ENCODE measurements around the gene TMEM54. TPM values are rescaled to one million over a fixed set of nuclear protein-coding genes. Genes with fewer than 3 reads are reported as not detected.

TMEM54 gene
- total and polyA plus RNA-seq, 2 of the 13 experiments (the other 11 are each of a cell fraction or from before 2014, with no cell fraction given) = 2.5 to 2.9 TPM

DNA sequence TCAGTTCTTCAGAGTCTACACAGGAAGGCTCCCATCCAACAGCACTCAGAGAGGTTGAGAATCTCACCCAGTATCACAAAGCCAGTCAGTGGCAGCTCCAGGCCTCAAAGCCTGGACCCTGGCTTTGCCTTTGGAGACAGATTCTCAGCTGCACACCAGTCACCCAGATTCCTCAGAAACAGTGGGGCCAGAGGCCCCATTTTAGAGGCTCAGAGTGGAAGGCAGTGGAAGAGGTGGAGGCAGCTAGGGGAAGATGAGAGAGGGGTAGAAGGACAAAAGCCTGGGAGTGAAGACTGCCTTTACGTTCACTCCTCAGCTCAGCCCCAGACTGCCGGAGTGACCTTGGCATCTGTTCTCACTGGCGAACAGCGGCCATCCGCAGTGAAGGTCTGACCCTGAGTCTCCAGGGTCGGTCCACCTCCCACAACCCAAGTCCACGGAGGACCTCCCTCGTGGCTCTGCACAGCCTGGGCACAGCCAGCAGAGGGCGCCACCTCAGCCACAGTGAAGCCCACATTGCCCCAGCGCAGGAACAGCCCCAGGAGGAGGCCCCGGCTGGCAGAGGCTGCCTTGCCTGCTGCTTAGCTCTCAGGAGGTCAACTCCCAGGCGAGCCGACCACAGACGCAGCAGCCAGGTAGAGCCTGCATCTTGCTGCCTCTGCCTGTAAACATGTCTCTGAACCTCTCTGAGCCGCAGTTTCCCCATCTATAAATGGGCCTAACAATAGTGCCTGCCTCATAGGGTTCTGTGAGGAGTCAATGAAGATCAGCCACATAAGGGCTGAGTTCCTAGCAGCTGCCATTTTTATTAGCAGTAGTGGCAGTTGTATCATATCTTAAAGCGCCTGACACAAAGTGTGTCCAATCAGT, 24.6 kb downstream of the TMEM54 start:
- no peak for FAIRE-seq
- TF ChIP-seq TEAD3 (CRISPR knock-in tag; optimal IDR thresholded peaks at IDR 0.05; ENCODE audit: borderline replicate concordance) (peak; percentile 14), HNRNPL (IDR thresholded peaks at IDR 0.05; ENCODE audit: low read depth, low read length) (peak; percentile 93), XRCC5 (optimal IDR thresholded peaks at IDR 0.05; ENCODE audit: low read length) (peak; percentile 65), KDM2A (CRISPR knock-in tag; IDR thresholded peaks at IDR 0.05; ENCODE audit: borderline replicate concordance, low read depth) (0 out of 2 replicates have a peak, but pooled peaks have one; percentile 61), SP1 (IDR thresholded peaks at IDR 0.05) (no peak), SP1 (CRISPR knock-in tag; IDR thresholded peaks at IDR 0.05) (0 out of 2 replicates have a peak, but pooled peaks have one; percentile 16), STAG1 (CRISPR knock-in tag; IDR thresholded peaks at IDR 0.05) (peak; percentile 71), GATAD2A (CRISPR knock-in tag; IDR thresholded peaks at IDR 0.05) (0 out of 2 replicates have a peak, but pooled peaks have one; percentile 42), LCORL (IDR thresholded peaks at IDR 0.05) (no peak), LCORL (CRISPR knock-in tag; IDR thresholded peaks at IDR 0.05) (peak; percentile 23; the same call in 1 of the 2 replicates), PAX8 (CRISPR knock-in tag; IDR thresholded peaks at IDR 0.05; ENCODE audit: borderline replicate concordance) (no peak), ZFY (CRISPR knock-in tag; IDR thresholded peaks at IDR 0.05) (no peak), NR2F6 (IDR thresholded peaks at IDR 0.05) (no peak), NR2F6 (CRISPR knock-in tag; IDR thresholded peaks at IDR 0.05) (peak; percentile 28; the same call in 1 of the 2 replicates), FOXA3 (CRISPR knock-in tag; IDR thresholded peaks at IDR 0.05) (0 out of 2 replicates have a peak, but pooled peaks have one; percentile 22), BHLHE40 (IDR thresholded peaks at IDR 0.05; ENCODE audit: low read length) (no peak), ZBTB26 (CRISPR knock-in tag; IDR thresholded peaks at IDR 0.05; ENCODE audit: borderline replicate concordance) (no peak), SMC3 (IDR thresholded peaks at IDR 0.05; ENCODE audit: low read length) (peak; percentile 21; the same call in 1 of the 2 replicates), PATZ1 (CRISPR knock-in tag; IDR thresholded peaks at IDR 0.05) (peak; percentile 51), HMGXB4 (CRISPR knock-in tag; IDR thresholded peaks at IDR 0.05; ENCODE audit: borderline replicate concordance in 1 of 2, low read depth in 1 of 2) (0 out of 4 replicates have a peak, but pooled peaks of 1 of the 2 experiments have one; percentile 31), MYC (CRISPR knock-in tag; IDR thresholded peaks at IDR 0.05; ENCODE audit: borderline replicate concordance) (peak; percentile 45; the same call in 1 of the 2 replicates)

More for the DNA sequence above, 24.6 kb downstream of the TMEM54 start:
- H3K27ac ChIP-seq (ENCODE audit: extremely low read length, insufficient read depth, low read length) = no peak overlapping the region
- no peaks in the 10 kb centered on the region for H3K79me2 ChIP-seq (ENCODE audit: insufficient read depth, low read length)
- BruUV-seq (replicated peaks) = no TSS peak
- H4K20me1 ChIP-seq (ENCODE audit: insufficient read depth, low read length) = no peaks in the 10 kb centered on the region
- no peak overlapping the region for H3K9ac ChIP-seq (ENCODE audit: insufficient read depth, low read depth, low read length)
- intact Hi-C loops (cut with micrococcal nuclease; ENCODE audit: unreplicated experiment) = loop anchor here (1.0 to 10.0 kb wide), 2 partner anchors 162 to 210 kb away; no protein-coding TSS in a partner anchor
- H3K9me3 ChIP-seq (ENCODE audit: low read length) = no peaks in the 10 kb centered on the region
- ATAC-seq (peak; percentile 75), DNase-seq (ENCODE audit: low spot score) (peak; percentile 24)
- H2AFZ ChIP-seq (ENCODE audit: low read length) = no peak overlapping the region
- H3K27me3 ChIP-seq (ENCODE audit: control insufficient read depth in 1 of 2, insufficient read depth in 2 of 2, low read length in 2 of 2) = peaks cover 1 to 25% of the 10 kb centered on the region in 2 experiments; a peak in 3 of 5 replicates
- in situ Hi-C loops (cut with HindIII; ENCODE audit: extremely low pct_ligation_motif_present, low pct_unique_long_range_greater_than_20kb) = loop anchor here (10.0 kb wide), 1 partner anchor 52 kb away; no protein-coding TSS in a partner anchor
- H3K36me3 ChIP-seq (replicated peaks in 1 of 2; ENCODE audit: control insufficient read depth in 1 of 2, insufficient read depth in 2 of 2, low read length in 2 of 2) = no peaks in the 10 kb centered on the region
- peak overlapping the region in 1 of 3 experiments; percentile 3; a peak in 1 of 6 replicates for H3K4me3 ChIP-seq (replicated peaks in 1 of 3; ENCODE audit: insufficient read depth in 1 of 3, low read depth in 2 of 3, low read length in 3 of 3)
- H3K4me2 ChIP-seq (ENCODE audit: low read depth, low read length) = peak overlapping the region; percentile 45; the same call in 1 of the 2 replicates
- ChIA-PET POLR2A (no interaction called here), CTCF (ENCODE audit: low intra/inter-chr PET ratio, low total read pairs) (interaction anchor here (1.7 kb wide), 1 partner anchor 210 kb away, joined by 9 read pairs; no protein-coding TSS in a partner anchor)
- WGBS (ENCODE audit: low lambda C conversion rate) = 100% methylated on average over 2 of the region's 16 CpGs
- H3K4me1 ChIP-seq (ENCODE audit: insufficient read depth, low read length) = peaks cover 18% of the 10 kb centered on the region
